Measurements from ENCODE around the gene RALGAPA2. TPM values are rescaled to one million over a fixed set of nuclear protein-coding genes. Genes with fewer than 3 reads are reported as not detected.

RALGAPA2 gene
- total and polyA plus RNA-seq, 2 donors = 15.3 to 41.6 TPM

GRCh38 chr20:20427227-20427864 is 285.1 kb downstream of the RALGAPA2 start:
- Histone ChIP-seq H3K36me3 (ENCODE audit: insufficient read depth) (peaks cover under 1% of the 10 kb centered on the region), H3K27ac (ENCODE audit: low read depth) (no peak overlapping the region), H3K4me3 (ENCODE audit: low read depth, low read length) (no peak overlapping the region), H3K4me1 (ENCODE audit: insufficient read depth) (no peaks in the 10 kb centered on the region)
- no peak for DNase-seq (ENCODE audit: extremely low spot score)
- 89% methylated on average over 11 of the region's 11 CpGs for WGBS

DNA sequence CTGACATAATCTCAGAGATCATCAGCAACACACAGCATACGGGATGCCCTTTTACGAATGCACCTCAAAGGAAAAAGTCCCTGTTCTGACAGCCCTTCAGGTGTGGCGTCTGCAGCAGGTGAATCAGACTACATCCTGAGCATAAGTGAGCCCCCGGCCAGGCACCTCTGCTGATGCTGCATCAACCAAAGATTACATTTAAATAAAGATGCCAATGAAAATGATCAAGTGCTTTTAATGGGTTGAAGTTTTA is 285.9 kb downstream of the RALGAPA2 start:
- peaks cover 3% of the 10 kb centered on the region for H3K36me3 ChIP-seq (ENCODE audit: insufficient read depth)
- H3K4me1 ChIP-seq (ENCODE audit: insufficient read depth) = no peaks in the 10 kb centered on the region
- no peak overlapping the region for H3K4me3 ChIP-seq (ENCODE audit: low read depth, low read length)
- H3K27ac ChIP-seq (ENCODE audit: low read depth) = no peak overlapping the region
- DNase-seq (ENCODE audit: extremely low spot score) = no peak
- WGBS = 84% methylated on average over 4 of the region's 4 CpGs

DNA sequence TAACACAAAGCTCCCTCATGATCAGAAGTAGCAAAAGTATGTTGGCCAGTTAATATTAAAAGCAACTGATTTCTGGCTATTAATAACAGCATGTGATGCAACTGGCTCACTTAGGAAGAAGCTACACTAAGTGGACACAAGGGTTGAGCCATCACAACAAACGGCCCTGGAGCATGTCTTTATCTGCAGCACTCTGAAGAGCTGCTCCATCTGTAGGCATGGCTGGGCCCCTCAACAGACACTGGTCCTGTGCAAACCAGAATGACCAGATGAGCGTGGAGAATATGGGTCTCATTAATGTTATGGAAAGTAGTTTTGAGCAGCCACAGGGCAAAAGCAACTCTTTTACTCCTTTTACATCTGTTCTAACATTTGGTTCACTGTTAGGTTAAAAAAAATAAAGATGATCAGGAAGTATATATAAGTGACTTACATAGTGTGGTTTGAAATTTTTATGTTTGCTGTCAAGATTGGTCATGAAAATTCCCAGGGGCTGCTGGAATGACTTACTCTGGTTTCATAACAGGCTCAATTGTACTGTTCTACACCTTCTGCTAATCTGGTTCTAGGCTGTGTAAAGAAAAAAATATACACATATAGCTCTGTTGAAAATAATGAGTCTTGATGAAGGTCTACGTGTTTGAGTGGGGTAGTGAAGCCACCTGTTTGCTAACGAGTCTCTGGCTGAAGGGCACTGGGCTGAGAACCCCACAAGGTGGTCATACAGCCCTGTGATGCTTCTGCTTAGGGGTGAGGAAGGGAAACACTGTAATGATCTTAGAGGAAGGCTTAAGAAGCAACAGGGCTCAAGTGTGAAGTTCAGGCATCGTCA is 286.4 kb downstream of the RALGAPA2 start:
- 72% methylated on average over 5 of the region's 5 CpGs for WGBS
- H3K4me1 ChIP-seq (ENCODE audit: insufficient read depth) = no peaks in the 10 kb centered on the region
- no peak for DNase-seq (ENCODE audit: extremely low spot score)

GRCh38 chr20:20423117-20423516 is 289.3 kb downstream of the RALGAPA2 start:
- H3K4me3 ChIP-seq (ENCODE audit: low read depth, low read length) = no peak overlapping the region

More for the DNA sequence above, 286.4 kb downstream of the RALGAPA2 start:
- Histone ChIP-seq H3K4me3 (ENCODE audit: low read depth, low read length) (no peak overlapping the region), H3K27ac (ENCODE audit: low read depth) (no peak overlapping the region), H3K36me3 (ENCODE audit: insufficient read depth) (peaks cover 3% of the 10 kb centered on the region)

GRCh38 chr20:20417876-20418676 is 294.4 kb downstream of the RALGAPA2 start:
- H3K4me3 ChIP-seq (ENCODE audit: low read depth, low read length) = no peak overlapping the region
- H3K4me1 ChIP-seq (ENCODE audit: insufficient read depth) = no peaks in the 10 kb centered on the region
- peaks cover 3% of the 10 kb centered on the region for H3K36me3 ChIP-seq (ENCODE audit: insufficient read depth)
- DNase-seq (ENCODE audit: extremely low spot score) = no peak
- WGBS = 89% methylated on average over 8 of the region's 8 CpGs
- H3K27ac ChIP-seq (ENCODE audit: low read depth) = no peak overlapping the region

More at GRCh38 chr20:20423117-20423516, 289.3 kb downstream of the RALGAPA2 start:
- peaks cover 3% of the 10 kb centered on the region for H3K36me3 ChIP-seq (ENCODE audit: insufficient read depth)
- no peak overlapping the region for H3K27ac ChIP-seq (ENCODE audit: low read depth)
- H3K4me1 ChIP-seq (ENCODE audit: insufficient read depth) = no peaks in the 10 kb centered on the region
- 98% methylated on average over 1 of the region's 1 CpG for WGBS
- no peak for DNase-seq (ENCODE audit: extremely low spot score)

DNA sequence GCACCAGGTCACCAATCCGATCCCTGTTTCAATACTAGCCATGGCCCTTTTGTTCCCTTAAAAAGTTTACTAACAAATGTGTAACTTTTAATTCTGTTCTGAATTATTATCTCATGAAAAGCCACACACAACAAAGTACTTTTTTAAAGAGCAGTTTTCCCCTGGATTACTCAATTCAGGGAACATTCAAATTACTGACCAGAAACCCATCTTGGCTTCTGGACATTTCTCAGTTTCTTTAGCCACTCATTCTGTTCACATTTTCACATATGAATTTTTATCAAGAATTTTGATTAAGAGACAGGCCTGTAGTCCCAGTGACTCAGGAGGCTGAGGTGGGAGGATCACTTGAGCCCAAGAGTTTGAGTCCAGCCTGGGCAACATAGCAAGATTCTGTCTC is 297.1 kb downstream of the RALGAPA2 start:
- 95% methylated on average over 1 of the region's 1 CpG for WGBS
- DNase-seq (ENCODE audit: extremely low spot score) = no peak
- Histone ChIP-seq H3K36me3 (ENCODE audit: insufficient read depth) (no peaks in the 10 kb centered on the region), H3K4me3 (ENCODE audit: low read depth, low read length) (no peak overlapping the region), H3K27ac (ENCODE audit: low read depth) (no peak overlapping the region), H3K4me1 (ENCODE audit: insufficient read depth) (no peaks in the 10 kb centered on the region)

DNA sequence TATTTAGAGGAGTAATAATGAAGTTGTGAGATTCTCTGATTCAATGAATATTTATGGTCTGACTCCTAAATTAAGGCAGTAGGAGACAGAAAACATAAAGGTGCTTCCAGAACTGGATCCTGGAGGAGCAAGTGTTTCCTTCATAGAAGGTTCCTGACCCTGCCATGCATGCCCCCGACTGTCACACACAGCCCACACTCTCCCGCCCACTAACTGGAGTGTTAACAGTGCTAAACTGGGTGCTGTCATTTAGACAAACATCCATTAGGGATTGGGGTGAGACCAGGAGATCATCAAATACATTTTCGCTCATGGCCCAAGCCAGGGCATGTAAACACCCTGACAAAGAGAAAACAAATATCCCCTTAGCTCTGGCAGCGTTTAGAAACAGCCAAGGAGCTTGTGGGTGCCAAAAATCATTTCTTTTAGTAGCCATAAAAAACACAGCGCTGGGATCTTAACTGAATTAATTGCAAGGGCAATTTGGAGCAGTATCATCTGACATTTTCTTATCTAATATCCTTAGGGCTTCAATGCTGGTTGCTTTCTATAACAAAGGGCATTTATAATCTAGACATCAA is 297.7 kb downstream of the RALGAPA2 start:
- WGBS = 83% methylated on average over 5 of the region's 5 CpGs
- Histone ChIP-seq H3K27ac (ENCODE audit: low read depth) (no peak overlapping the region), H3K36me3 (ENCODE audit: insufficient read depth) (no peaks in the 10 kb centered on the region), H3K4me1 (ENCODE audit: insufficient read depth) (no peaks in the 10 kb centered on the region), H3K4me3 (ENCODE audit: low read depth, low read length) (no peak overlapping the region)
- DNase-seq (ENCODE audit: extremely low spot score) = no peak

DNA sequence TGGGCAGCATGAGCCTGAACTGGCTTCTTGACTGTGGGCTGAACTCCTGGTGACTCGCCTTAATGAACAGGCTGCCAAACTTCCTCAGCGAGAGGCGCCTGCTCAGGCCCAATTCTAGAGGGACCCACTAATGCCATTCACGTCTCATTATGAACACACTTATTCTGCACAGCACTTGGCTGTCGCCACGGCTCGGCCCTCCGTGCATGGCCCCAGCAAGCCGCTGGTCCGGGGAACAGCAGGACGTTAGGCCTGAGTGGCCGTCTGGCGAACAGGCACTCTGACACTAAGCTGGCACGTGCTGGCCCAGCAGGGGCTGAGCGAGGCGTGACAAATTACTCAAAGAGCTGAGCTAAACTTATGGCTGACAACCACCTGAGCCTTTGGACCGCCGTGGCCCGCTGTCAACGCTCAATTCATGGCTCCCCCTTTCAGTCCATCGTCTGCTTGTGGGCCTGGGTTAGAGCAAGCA is 298.6 kb downstream of the RALGAPA2 start:
- 89% methylated on average over 21 of the region's 21 CpGs for WGBS
- no peak for DNase-seq (ENCODE audit: extremely low spot score)
- H3K27ac ChIP-seq (ENCODE audit: low read depth) = no peak overlapping the region
- H3K4me3 ChIP-seq (ENCODE audit: low read depth, low read length) = no peak overlapping the region
- no peaks in the 10 kb centered on the region for H3K36me3 ChIP-seq (ENCODE audit: insufficient read depth)
- no peaks in the 10 kb centered on the region for H3K4me1 ChIP-seq (ENCODE audit: insufficient read depth)

- H3K4me3 ChIP-seq (ENCODE audit: low read depth, low read length) = no peak overlapping the region
- H3K27ac ChIP-seq (ENCODE audit: low read depth) = no peak overlapping the region
- WGBS = 84% methylated on average over 9 of the region's 9 CpGs
- no peak for DNase-seq (ENCODE audit: extremely low spot score)
- H3K4me1 ChIP-seq (ENCODE audit: insufficient read depth) = no peaks in the 10 kb centered on the region
- no peaks in the 10 kb centered on the region for H3K36me3 ChIP-seq (ENCODE audit: insufficient read depth)
Observed at GRCh38 chr20:20412750-20413149, 299.7 kb downstream of the RALGAPA2 start.

GRCh38 chr20:20411836-20412235 is 300.6 kb downstream of the RALGAPA2 start:
- Histone ChIP-seq H3K27ac (ENCODE audit: low read depth) (no peak overlapping the region), H3K36me3 (ENCODE audit: insufficient read depth) (no peaks in the 10 kb centered on the region), H3K4me3 (ENCODE audit: low read depth, low read length) (no peak overlapping the region), H3K4me1 (ENCODE audit: insufficient read depth) (no peaks in the 10 kb centered on the region)
- 95% methylated on average over 17 of the region's 17 CpGs for WGBS
- no peak for DNase-seq (ENCODE audit: extremely low spot score)

DNA sequence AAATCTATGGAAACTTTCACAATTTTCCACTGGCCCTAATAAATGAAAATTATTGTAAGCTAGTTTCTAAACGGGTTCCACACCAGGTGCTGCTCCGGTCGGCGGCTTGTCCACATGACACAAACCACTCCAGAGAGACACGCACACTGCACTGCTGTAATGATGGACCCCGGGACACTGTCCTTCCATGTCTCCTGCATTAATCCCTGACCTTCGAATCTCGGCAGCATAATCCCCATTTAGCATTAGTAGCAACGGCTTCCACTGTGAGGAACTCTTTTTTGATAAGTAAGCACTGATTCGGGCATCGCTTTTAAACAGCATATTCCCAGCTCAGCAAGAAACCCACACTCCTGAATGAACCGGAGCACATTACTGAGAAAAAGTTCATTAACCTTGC is 301.0 kb downstream of the RALGAPA2 start:
- 78% methylated on average over 12 of the region's 12 CpGs for WGBS
- H3K4me1 ChIP-seq (ENCODE audit: insufficient read depth) = no peaks in the 10 kb centered on the region
- no peaks in the 10 kb centered on the region for H3K36me3 ChIP-seq (ENCODE audit: insufficient read depth)
- H3K4me3 ChIP-seq (ENCODE audit: low read depth, low read length) = no peak overlapping the region
- DNase-seq (ENCODE audit: extremely low spot score) = no peak
- no peak overlapping the region for H3K27ac ChIP-seq (ENCODE audit: low read depth)

GRCh38 chr20:20410678-20411077 is 301.8 kb downstream of the RALGAPA2 start:
- H3K4me3 ChIP-seq (ENCODE audit: low read depth, low read length) = no peak overlapping the region
- no peaks in the 10 kb centered on the region for H3K36me3 ChIP-seq (ENCODE audit: insufficient read depth)
- H3K4me1 ChIP-seq (ENCODE audit: insufficient read depth) = no peaks in the 10 kb centered on the region
- WGBS = 21% methylated on average over 6 of the region's 6 CpGs
- H3K27ac ChIP-seq (ENCODE audit: low read depth) = no peak overlapping the region
- no peak for DNase-seq (ENCODE audit: extremely low spot score)

DNA sequence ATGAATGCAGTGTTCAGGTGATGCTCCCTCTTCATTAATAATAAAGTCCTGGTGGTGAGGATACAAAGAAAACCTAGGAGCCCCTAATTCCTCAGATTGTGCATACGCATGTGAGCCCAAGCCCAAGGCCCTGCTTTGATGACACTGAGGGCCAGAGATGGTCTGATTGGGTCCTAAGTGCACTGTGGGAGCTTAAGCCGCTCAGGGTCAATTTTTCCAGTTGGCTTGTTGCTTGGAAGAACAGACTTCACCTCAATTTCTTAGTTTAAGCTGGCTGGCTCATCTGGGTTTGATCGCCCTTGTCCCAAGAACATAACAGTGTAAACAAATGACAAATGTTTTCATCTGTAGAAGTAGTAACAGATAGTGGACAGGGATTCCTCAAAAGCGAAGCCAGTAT is 303.1 kb downstream of the RALGAPA2 start:
- H3K4me1 ChIP-seq (ENCODE audit: insufficient read depth) = no peaks in the 10 kb centered on the region
- H3K27ac ChIP-seq (ENCODE audit: low read depth) = no peak overlapping the region
- no peaks in the 10 kb centered on the region for H3K36me3 ChIP-seq (ENCODE audit: insufficient read depth)
- no peak overlapping the region for H3K4me3 ChIP-seq (ENCODE audit: low read depth, low read length)
- DNase-seq (ENCODE audit: extremely low spot score) = no peak
- WGBS = 98% methylated on average over 4 of the region's 4 CpGs

Data from urinary bladder (tissue), 4 donors.